GM19043 (cell line): ENCODE results near the gene MTHFSD.

Experiments
- ATAC-seq: cut with Tn5 transposase; IDR thresholded peaks from one replicate; pipeline ENCODE4 v1.9.1; 2021; ENCODE audit warnings: low read depth; ENCODE audit not compliant: unreplicated experiment

The MTHFSD gene

DNA sequence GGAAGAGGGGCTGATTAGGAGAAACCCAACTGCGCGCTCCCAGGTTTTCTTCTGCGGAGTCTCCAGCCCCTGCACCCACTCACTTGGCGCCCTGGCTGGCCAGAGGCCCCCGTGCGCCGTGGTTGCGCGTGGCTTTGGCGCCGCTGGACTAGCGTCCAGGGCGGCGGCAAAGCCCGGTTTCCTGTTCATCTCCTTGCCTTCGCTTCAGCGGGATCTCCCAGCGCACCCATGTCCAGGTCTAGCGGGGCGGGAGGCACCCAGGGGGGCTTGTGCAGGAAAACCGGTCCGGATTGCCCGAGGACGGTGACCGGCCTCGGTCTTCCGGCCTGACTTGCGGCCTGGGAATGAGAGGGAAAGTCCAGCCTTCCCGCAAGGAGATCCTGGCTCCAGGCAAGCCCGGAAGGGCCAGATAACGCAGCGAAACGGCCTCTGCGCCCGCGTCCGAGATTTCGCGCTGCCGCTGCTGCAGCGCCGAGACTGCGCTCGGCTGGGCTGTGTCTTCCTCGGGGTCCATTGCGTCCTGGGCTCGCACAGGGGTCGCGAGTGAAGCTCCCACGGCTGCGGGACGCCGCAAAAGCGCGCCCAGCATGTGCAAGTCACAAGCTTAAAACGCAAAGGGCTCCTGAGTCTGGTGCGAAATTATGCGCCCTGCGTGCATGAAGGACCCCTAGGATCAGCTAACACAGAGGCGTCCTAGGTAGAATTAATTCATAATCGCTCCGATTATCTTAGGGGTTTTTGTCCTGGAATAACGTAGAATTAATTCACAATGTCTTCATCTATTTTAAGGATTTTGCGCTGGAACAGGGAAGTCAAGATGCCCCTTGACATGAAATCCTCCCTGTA lies 39.0 kb downstream of the MTHFSD start:
- ATAC-seq, result no peak

DNA sequence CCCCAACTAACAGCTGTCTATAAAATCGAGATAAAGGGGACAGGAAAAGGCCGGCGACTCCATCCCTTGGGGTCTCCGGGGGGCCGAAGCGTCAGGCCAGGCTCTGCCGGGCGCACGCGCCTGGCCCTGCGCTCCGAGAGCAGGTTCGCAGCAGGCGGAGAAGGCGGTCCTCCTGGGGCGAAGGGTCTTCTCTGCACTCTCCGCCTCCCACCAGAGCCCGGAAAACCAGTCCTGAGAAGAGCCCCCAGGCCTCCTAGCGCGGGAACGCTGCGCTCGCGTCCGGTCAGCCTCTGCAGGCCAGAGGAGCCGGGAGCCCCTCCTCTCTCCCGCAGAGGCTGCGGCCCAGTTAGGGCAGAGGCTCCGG lies 39.6 kb downstream of the MTHFSD start:
- no peak for ATAC-seq

DNA sequence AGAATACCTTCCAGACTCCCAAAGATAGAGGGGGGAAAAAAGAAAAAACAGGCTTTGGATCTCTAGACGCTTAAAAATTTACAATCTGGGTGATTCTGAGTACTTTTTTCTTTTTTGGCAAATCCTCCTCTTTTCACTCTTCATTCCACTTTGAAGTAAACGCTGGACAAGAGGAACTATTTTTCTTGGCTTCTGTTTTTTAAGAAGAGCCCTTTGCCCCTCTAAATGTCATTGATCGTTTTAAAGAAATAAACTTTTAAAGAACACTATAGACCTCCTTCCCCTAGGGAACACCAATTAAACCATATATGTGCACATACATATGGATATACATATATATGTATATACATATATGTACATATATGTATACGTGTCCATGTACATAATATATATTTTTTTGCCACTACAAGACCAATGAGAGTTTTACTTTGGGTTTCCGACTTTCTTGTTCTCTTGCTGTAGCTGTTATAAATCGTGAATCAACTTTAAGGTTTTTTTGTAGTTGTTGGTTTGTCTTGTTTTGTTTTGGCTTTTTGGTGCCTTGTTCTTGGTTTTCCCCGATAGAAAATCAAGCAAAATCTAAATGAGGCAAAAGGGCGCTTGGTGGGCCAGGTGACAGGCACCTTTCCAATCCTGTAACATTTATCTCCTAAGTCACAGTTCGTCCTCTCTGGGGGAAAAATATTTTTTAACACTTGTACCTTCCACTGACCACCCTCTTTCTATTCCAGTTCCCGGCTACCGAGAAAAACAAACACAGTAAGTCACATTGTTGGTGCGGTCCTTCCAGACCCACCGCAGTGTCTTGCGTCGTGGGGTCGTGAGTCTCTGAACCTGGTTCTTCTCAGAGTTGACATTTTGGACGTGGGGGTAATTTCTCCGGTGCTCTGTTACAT lies 40.3 kb downstream of the MTHFSD start:
- ATAC-seq, result no peak

DNA sequence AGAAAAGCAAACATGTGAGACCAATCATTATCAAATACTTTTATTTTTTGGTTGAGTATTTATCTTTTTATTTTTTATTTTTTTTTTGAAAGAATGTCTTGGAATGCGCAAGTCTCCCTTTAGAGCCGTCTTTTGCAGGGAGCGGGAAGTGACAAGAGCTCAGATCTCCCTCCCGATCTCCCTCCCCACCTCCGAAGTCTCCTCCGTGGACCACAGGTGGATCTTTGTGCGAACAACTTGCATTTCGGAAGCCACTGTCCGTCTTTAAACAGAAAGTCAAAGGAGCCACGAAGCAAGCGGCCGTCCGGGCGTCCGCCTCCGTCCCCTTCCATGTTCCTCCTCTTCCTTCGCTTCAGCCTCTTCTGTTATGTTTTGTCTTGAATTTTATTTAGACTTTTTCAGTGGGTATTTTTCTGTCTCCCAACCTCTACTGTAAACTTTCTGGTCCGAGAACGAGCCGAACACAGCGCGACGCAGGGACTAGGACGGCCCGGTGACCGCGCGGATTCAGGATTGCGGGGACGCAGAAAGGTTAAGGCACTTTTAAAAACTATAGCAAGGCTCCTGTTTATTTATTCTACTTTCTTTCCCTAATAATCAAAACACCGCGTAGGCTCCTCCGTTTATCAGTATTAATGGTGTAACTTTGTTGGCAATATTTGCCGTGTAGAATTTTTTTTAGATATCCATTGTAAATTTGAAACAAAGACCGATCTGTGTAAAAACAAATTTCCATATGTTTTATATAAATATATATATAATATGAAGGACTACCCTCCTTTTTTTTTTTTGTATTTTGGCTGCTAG lies 41.4 kb downstream of the MTHFSD start:
- no peak for ATAC-seq

DNA sequence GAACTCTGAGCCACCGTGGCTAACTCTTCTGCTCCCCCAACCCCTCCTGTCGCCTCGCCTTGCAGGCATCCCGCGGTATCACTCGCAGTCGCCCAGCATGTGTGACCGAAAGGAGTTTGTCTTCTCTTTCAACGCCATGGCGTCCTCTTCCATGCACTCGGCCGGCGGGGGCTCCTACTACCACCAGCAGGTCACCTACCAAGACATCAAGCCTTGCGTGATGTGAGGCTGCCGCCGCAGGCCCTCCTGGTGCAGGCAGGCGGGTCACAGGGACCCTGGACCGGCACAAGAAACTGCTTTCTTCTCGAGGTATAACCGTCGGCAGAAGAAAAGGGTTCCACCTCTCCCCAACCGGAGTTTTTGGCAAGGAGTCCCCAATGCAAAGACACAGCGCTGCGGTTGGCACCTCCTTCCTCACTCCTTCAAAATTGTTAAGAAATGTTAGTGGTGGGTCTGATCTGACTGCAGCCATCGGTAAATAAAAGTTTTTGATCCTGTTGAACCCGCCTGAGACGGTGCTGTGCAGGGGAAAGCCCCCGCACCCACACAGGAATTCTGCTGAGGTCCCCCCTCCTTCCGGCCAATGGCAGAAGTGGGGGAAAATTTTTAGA lies 42.1 kb downstream of the MTHFSD start:
- no peak for ATAC-seq

DNA sequence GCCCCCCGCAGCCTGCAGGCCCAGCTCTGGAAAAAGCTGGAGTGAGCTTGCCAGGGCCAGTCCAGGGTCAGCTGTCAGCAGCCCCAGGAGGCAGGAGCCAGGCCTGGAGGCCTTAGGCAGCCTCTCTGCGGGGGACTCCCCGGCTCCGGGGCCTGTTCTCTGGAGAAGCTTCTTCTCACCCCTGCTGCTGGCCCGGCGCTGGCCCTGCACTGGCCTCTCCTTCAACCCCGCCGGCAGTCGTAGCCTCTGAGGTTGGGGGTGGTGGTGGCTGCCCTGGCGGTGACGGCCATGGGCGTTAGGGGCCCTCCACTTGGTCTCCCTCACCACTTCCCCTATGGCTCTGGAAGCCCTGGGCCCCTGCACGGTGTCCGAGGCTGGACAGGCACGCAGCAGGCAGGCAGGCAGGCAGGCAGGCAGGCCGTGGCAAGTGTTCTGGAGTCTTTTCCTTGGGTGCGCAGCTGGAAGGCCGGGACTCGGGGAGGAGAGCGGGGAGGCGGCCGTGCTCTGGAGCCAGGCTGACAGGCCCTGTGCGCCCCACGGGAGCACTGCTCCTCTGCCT lies 42.7 kb downstream of the MTHFSD start:
- no peak for ATAC-seq

DNA sequence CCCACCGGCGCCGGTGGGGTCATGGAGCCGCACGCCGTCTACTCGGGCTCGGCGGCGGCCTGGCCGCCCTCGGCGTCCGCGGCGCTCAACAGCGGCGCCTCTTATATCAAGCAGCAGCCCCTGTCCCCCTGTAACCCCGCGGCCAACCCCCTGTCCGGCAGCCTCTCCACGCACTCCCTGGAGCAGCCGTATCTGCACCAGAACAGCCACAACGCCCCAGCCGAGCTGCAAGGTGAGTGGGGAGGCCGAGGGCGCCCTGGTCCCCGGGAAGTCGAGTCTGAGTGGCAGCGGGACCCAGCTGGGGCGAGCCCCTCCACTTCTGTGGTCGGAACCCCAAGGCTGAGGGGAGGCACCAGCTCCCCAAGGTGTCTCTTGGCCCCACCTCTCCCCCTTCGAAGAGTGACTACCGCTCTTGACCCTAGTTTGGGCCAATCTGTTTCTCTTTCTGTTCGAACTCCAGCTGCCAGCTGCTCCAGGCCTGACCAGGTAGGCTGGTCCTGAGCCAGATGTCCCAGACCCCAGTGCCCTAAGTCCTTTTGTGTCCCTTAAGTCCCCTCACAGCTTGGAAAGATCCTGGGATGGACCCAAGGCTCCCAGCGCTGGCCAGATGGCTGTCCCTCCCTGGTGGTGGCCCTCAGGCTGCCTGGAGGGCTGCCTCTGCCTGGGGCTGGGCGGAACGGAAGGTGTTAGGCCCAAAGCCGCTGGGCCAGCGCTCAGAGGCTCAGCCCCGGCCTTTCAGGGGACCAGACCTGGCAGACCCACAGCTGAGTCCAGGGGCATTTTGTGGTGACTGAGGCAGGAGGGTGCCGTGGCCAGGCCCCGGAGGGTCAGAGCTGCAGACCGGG lies 43.5 kb downstream of the MTHFSD start:
- no peak for ATAC-seq

DNA sequence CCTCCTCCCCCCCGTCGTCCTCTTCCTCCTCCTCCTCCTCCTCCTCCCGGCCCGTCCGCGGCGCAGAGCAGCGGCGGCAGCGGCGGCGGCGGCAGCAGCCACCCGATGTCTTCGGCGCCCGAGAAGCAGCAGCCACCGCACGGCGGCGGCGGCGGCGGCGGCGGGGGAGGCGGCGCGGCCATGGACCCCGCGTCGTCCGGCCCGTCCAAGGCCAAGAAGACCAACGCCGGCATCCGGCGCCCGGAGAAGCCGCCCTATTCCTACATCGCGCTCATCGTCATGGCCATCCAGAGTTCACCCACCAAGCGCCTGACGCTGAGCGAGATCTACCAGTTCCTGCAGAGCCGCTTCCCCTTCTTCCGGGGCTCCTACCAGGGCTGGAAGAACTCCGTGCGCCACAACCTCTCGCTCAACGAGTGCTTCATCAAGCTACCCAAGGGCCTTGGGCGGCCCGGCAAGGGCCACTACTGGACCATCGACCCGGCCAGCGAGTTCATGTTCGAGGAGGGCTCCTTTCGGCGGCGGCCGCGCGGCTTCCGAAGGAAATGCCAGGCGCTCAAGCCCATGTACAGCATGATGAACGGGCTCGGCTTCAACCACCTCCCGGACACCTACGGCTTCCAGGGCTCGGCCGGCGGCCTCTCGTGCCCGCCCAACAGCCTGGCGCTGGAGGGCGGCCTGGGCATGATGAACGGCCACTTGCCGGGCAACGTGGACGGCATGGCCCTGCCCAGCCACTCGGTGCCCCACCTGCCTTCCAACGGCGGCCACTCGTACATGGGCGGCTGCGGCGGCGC lies 44.4 kb downstream of the MTHFSD start, which contains the start of gene FOXF1:
Gene FOXF1 (plus strand): TSS at position 63 of the 797 bp plus-strand sequence. CDS start 43 bp downstream, at position 106.
- no peak for ATAC-seq

DNA sequence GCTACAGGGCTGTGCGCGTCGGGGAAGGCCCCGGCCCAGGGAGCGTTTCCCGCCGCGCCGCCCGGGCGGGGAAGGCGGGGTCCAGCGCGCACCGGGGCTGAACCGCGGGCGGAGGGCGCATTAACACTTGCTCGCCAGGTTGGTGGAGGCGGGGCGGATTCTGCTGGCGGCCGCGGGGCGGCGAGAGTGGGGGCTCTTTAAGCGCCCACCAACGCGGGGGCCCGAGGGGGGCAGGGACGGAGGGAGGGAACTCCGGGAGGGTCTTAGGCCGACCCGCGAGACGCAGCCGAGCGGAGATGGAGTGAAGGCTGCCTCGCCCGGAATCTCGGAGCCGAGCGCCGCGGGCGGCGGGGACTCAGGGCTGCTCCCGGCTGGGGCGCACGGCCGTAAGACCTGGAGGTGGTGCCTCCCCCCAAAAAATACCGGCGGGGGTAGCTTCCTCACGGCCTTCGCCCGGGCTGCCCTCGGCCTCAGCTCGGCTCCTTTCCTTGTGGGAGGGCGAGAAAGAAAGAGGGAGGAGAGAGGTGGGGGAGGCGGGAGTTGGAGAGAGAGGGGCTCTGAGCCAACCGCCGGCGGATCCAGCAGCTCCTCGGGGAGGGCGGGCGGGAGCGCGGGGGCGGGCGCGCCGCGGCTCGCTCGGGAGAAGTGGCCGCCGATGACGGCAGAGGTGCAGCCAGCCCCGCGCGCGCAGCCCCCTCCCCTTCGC lies 45.1 kb downstream of the MTHFSD start:
- no peak for ATAC-seq

DNA sequence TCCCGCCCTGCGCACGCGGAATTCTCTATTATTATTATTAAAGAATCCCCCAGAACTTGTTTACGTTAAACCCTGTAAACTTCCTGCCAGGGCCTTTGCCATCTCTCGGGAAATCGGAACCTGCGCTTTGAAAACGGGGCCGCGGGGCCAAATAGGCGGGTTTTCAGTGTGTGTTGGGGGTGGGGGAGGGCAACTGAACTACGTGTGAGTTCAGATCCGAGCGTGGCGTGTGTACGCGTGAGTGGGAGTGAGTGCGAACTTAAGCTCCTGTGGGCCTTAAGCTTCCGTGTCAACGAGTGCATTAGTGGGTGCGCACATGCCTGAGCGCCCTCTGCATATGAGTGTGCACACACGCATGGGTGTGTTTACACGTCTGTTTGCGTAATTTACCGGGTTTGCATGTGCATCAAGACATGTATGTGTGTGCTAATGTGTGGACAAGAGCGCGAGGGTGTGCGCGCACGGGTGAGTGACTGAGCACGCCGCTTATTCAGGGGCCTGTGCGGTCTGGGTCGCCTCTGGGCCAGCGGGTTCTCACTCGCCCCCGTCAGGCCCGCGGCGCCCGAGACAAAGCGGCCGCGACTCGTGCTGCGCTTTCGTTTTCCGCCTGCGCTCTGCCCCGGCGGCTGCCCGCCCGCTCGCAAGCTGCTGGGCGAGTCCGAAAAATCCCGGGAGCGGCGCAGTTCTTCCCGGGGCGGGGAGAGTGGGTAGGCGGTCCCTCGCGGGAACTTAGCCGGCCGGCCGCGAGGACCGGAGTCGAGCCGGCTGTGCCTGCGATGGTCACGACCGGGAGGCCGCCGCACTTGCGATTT lies 45.9 kb downstream of the MTHFSD start:
- no peak for ATAC-seq

DNA sequence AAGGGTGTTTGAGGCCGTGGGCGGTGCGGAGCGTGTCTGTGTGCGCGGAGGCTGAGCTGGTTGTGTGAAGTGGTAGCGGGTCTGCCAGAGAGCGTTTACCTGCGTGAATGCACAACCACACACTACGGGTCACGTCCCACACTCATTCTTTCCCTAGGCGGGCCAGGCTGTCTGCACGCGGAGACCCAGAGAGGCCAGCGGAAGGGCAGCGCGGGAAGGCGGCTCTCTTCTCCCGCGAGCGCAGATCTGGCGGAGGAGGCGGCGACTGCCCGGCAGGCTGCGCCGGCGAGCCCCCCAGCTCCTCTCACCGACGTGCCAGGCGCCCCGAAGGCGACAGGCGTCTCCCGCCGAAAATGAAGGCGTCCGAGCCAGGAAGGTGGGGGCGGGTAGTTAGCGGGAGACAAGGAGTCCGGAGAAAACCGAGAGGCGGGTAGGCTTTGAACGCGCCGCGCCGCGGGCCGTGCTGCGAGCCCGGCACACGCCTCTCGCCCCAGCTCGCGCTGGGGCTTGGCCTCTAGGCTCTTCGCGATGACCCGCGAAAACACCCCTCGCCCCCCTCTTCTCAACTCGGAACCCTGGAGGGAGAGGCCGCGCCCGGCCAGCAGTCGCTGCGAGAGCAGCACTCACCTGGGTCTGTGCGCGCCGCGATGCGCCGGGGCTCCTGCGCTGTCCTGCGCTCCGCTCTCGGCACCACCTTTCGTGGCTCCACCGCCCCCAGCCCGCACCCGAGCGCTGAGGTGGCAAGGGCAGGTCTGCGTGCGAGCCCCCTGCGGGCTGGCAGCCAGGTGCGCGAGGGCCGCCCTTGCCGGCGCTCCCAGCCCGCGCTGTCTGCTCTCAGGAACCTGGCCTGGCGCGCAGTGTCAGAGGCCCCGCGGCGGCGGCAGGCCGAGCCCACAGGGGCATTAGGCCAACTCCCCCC lies 46.7 kb downstream of the MTHFSD start:
- ATAC-seq, result no peak

DNA sequence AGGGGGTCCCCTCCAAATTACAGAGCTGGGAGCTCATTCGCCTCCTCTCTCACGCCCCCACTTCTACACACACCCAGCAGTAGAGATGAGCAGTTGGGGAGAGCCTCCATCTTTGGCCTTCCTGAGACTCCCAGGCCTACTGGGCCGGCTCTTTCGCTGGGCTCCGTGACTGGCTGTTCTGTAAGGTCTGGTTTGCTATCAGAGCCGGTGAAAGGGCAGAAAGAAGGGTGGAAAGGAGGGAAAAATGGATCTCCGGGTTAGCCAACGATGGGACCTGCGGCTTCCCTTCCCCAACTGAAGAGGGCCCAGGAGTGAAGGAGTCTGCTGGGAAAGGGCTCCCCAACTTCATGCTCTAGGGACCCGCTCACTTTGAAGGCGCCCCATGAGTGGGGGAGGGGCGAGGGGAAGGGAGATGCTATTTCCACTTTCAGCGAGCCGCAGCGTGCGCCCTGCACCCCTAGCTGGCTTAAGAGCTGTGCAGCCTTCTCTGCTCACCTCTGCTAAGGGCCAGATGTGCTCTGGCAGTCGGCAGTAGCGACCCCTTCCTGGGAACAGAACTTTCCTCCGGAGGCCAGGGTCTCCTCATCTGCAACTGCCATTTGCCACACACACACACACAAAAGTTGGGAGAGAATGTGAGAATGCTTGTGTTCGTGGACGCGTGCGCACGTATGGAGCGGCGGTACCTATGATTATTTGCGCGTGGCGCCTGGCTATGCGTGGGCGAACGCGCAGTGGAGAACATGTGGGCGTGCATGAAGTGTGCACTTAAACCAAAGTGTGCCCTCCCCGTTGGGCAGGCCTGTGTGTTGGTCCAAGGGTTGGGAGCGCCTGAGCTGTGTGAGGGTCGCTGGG lies 47.6 kb downstream of the MTHFSD start:
- no peak for ATAC-seq

DNA sequence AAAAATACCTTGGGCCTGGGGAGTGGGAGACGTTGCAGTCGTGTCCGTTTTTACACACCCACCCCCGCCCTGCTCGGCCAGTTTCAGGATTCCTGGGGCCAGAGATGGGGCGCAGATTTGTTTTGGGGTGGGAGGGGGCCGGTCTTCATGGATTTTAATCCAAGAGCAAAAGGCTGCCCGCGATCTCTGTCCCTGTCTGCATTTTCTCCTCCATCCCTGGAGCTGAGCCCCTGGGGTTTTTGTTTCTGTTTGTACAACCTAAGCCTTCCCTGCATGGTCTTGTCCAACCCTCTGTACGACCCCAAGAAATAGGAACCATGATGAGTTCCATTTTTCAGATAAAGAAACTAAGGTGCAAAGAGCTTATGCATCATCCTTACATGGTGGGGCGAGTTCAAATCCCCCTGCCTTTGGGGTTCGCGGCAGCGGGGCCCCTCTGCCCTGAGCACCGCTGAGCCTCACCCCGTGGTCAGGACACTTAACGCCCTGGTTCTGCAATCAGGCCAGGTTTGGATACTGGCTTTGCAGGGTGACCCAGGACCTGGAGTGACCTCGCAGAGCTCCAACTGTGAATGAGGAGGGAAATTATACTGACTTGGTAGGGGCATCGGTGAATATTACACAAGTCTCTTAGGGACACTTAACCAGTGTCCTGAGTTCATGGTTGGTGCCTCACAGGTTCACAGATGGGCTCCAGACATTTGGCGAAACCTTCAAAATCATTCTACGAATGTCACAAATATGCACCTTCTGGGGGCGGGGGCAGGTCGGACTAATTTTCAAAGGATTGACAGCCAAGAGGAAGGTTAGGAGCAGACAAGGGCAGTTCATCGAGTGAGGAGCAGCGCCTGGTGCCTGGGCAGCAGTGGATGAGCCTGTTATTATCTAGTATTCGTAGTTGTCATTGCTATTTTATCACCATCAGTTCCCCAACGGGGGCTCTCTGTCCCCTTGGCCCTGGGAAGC lies 48.9 kb downstream of the MTHFSD start:
- no peak for ATAC-seq
